OCI-LY3 (cell line): ENCODE measurements around the gene ZDHHC15.
"Not testable (repeated sequence)": the region's sequence is repeated elsewhere in the genome, so short reads cannot be mapped to it uniquely, and the experiment has no call there.

Source experiments
- H2AFZ ChIP-seq: fragments of 200-600, 300-600 bp; shearing (Covaris generic); 2 replicates; pipeline ENCODE4 v1.6.0; 2014; ENCODE audit warnings: antibody characterized with exemption, low read depth, low read length
- H3K27ac ChIP-seq: fragments of 200-600, 300-600 bp; sonication (generic); 2 replicates; pipeline ENCODE4 v1.5.1; 2014; ENCODE audit warnings: mild to moderate bottlenecking, low read length, moderate library complexity, mixed read lengths
- H3K27me3 ChIP-seq: fragments of 200-600, 300-600 bp; sonication (generic); 2 replicates; pipeline ENCODE4 v1.6.1; 2014; ENCODE audit warnings: low read depth, low read length, mixed read lengths
- H3K36me3 ChIP-seq: fragments of 200-600, 300-600 bp; sonication (generic); replicated peaks from 2 replicates; pipeline ENCODE3; 2014; ENCODE audit warnings: low read depth, low read length, mixed read lengths
- H3K4me1 ChIP-seq: fragments of 300-600, 200-600 bp; sonication (generic); 2 replicates; pipeline ENCODE4 v1.6.1; 2014; ENCODE audit warnings: low read length, mixed read lengths
- H3K4me2 ChIP-seq: fragments of 200-600, 300-600 bp; sonication (generic); 2 replicates; pipeline ENCODE4 v1.6.1; 2014; ENCODE audit warnings: low read length, mixed read lengths
- H3K4me3 ChIP-seq: fragments of 300-600, 200-600 bp; sonication (generic); 2 replicates; pipeline ENCODE4 v1.5.1; 2014; ENCODE audit warnings: antibody characterized with exemption, mild to moderate bottlenecking, low read length, moderate library complexity
- H3K79me2 ChIP-seq: fragments of 300-600, 200-600 bp; shearing (Covaris generic); 2 replicates; pipeline ENCODE4 v1.6.1; 2014; ENCODE audit warnings: mild to moderate bottlenecking, low read length, mixed read lengths
- H3K9ac ChIP-seq: fragments of 300-600, 200-600 bp; shearing (Covaris generic); 2 replicates; pipeline ENCODE4 v1.6.0; 2014; ENCODE audit warnings: mild to moderate bottlenecking, low read length, moderate library complexity
- H3K9me3 ChIP-seq: fragments of 200-600, 300-600 bp; shearing (Covaris generic); 2 replicates; pipeline ENCODE4 v1.6.1; 2014; ENCODE audit warnings: low read length, mixed read lengths; ENCODE audit not compliant: insufficient read depth
- H4K20me1 ChIP-seq: fragments of 200-600, 300-600 bp; sonication (generic); 2 replicates; pipeline ENCODE4 v1.6.1; 2016; ENCODE audit warnings: low read length, mixed read lengths; ENCODE audit not compliant: insufficient read depth
- CTCF ChIP-seq: fragments of 200-600, 300-600 bp; sonication (generic); IDR thresholded peaks from 2 replicates; pipeline ENCODE4 v1.5.1; 2014; ENCODE audit warnings: antibody characterized with exemption, low read length, low read depth
- EZH2phosphoT487 ChIP-seq: fragments of 200-600 bp; shearing (Covaris generic); IDR thresholded peaks from 2 replicates; pipeline ENCODE4 v1.6.1; 2018; ENCODE audit warnings: antibody characterized with exemption, mixed run types, low read depth

ZDHHC15 gene

DNA sequence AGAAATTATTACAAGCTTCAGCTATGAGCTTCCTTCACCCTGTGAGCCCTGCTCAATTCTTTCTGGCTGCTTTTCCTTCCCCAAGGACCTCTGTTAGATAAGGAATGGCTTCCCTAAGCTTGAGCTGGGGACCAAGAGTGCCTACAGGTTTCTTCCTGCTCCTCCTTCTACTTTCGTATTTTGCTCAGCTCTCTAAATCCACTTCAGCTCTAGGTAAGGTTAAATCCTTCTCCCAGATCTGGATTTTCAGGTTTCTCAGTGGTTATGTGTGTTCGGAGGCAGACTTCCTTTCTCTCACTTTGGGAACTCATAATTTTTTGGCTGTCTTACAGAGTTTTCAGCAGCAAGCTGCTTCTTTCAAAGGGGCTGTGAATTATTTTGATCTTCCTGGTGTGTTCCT is 21.9 kb upstream of the ZDHHC15 start:
- H3K27ac ChIP-seq = no peak overlapping the region
- no peak overlapping the region for H3K9ac ChIP-seq
- H2AFZ ChIP-seq = no peak overlapping the region
- no peaks in the 10 kb centered on the region for H3K79me2 ChIP-seq
- H3K9me3 ChIP-seq = no peaks in the 10 kb centered on the region
- H3K4me2 ChIP-seq = no peak overlapping the region
- no peaks in the 10 kb centered on the region for H4K20me1 ChIP-seq
- no peak for TF ChIP-seq EZH2phosphoT487
- no peak for TF ChIP-seq CTCF
- H3K4me1 ChIP-seq = no peaks in the 10 kb centered on the region
- H3K36me3 ChIP-seq = no peaks in the 10 kb centered on the region
- no peak overlapping the region for H3K4me3 ChIP-seq
- no peaks in the 10 kb centered on the region for H3K27me3 ChIP-seq

GRCh38 chrX:75483933-75484332 is 38.9 kb downstream of the ZDHHC15 start:
- H3K27me3 ChIP-seq = no peaks in the 10 kb centered on the region
- H3K4me1 ChIP-seq = no peaks in the 10 kb centered on the region
- no peak overlapping the region for H3K4me2 ChIP-seq
- H3K4me3 ChIP-seq = no peak overlapping the region
- no peaks in the 10 kb centered on the region for H3K9me3 ChIP-seq
- TF ChIP-seq CTCF = no peak
- TF ChIP-seq EZH2phosphoT487 = no peak
- H2AFZ ChIP-seq = no peak overlapping the region
- H3K27ac ChIP-seq = no peak overlapping the region
- H4K20me1 ChIP-seq = no peaks in the 10 kb centered on the region
- H3K36me3 ChIP-seq = no peaks in the 10 kb centered on the region
- H3K79me2 ChIP-seq = no peaks in the 10 kb centered on the region
- H3K9ac ChIP-seq = no peak overlapping the region

DNA sequence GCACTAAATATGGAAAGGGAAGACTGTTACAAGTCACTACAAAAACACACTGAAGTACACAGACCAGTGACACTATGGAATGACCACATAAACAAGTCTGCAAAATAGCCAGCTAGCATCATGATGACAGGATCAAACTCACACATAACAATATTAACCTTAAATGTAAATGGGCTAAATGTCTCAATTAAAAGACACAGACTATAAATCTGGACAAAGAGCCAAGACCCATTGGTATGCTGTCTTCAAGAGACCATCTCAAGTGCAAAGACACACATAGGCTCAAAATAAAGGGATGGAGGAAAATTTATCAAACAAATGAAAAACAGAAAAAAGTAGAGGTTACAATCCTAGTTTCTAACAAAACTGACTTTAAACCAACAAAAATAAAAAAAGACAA is 61.1 kb downstream of the ZDHHC15 start:
- H3K36me3 ChIP-seq, H2AFZ ChIP-seq, H3K79me2 ChIP-seq, H3K4me2 ChIP-seq, H3K4me3 ChIP-seq, H3K9me3 ChIP-seq, H3K9ac ChIP-seq, H3K27ac ChIP-seq, H3K4me1 ChIP-seq, H4K20me1 ChIP-seq, H3K27me3 ChIP-seq: not testable (repeated sequence)

DNA sequence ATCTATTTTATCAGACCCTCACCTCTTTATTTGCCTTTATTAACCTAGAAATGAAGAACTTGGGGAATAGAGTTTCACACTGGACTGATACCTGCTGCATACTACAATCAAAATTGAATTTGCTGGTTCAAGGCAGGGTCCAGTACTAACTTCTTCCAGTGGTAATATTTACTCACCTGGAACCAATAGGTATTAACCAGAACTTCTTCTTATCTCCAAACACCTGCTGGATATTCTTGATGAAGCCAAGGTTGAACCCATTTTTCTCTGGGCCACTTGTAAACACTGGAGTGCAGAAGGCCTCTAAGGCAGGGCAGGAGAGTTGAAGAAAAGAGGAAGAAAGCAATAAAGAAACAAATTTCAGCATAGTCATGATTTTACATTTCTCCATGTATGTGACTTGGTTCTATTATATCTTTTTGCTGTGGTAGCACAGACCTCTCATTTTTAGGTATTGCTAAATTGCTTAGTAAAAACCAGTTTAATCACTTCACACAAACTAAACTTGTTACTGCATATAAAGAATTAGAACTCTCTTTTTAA is 101.1 kb downstream of the ZDHHC15 start:
- no peak overlapping the region for H3K9ac ChIP-seq
- H4K20me1 ChIP-seq = no peaks in the 10 kb centered on the region
- TF ChIP-seq EZH2phosphoT487 = no peak
- no peak for TF ChIP-seq CTCF
- H2AFZ ChIP-seq = no peak overlapping the region
- H3K4me3 ChIP-seq = no peak overlapping the region
- H3K27me3 ChIP-seq = no peaks in the 10 kb centered on the region
- H3K9me3 ChIP-seq = no peaks in the 10 kb centered on the region
- H3K79me2 ChIP-seq = no peaks in the 10 kb centered on the region
- no peaks in the 10 kb centered on the region for H3K36me3 ChIP-seq
- no peaks in the 10 kb centered on the region for H3K4me1 ChIP-seq
- no peak overlapping the region for H3K4me2 ChIP-seq
- H3K27ac ChIP-seq = no peak overlapping the region

- H3K4me2 ChIP-seq, H2AFZ ChIP-seq, H3K27me3 ChIP-seq, H3K27ac ChIP-seq, H3K9ac ChIP-seq, H3K4me3 ChIP-seq, H4K20me1 ChIP-seq, H3K9me3 ChIP-seq, H3K4me1 ChIP-seq, H3K36me3 ChIP-seq, H3K79me2 ChIP-seq: not testable (repeated sequence)
These were observed 115.7 kb downstream of the ZDHHC15 start for GRCh38 chrX:75407153-75407552.
